Astrocyte of the cerebellum (primary cell): ENCODE results near the gene SLC36A2.

ENCODE experiments used
- DNase-seq: peaks from one replicate; pipeline ENCODE4 v3.0.0-alpha.2; 2011; ENCODE audit warnings: low read depth
- H3K4me3 ChIP-seq: 2 replicates; pipeline ENCODE4 v1.5.1; 2011; ENCODE audit warnings: mild to moderate bottlenecking, low read depth, low read length, moderate library complexity
- in situ Hi-C: cut with HindIII; loops from 2 replicates; pipeline ENCODE4 v1.10.0; 2017; ENCODE audit warnings: low sequenced_read_pairs
- TF ChIP-seq, protein P1 (sequence below): IDR thresholded peaks from 2 replicates; pipeline ENCODE4 v1.5.1; 2012; ENCODE audit warnings: low read length, low read depth, moderate library complexity, mild to moderate bottlenecking; ENCODE audit errors: missing control alignments

Gene SLC36A2

DNA sequence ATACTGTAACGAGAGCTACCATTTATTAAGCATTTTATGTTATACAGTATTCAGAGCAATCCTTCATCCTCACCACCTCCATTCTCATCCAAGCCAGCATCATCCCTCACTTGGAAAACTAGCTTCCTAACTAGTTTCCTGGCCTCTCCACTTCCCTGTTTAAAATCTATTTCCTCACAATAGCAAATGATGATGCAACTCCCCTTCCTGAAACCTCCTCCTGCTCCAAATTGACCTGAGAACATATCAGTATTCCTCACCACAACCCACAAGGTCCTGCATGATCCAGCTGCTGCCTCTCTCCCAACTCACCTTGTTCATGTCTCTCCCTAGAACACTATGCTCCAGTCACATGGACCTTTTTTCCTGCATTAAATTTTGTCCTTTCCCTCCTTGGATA, 4.3 kb upstream of the SLC36A2 start:
- DNase-seq, result no peak
- TF ChIP-seq, protein P1, sequence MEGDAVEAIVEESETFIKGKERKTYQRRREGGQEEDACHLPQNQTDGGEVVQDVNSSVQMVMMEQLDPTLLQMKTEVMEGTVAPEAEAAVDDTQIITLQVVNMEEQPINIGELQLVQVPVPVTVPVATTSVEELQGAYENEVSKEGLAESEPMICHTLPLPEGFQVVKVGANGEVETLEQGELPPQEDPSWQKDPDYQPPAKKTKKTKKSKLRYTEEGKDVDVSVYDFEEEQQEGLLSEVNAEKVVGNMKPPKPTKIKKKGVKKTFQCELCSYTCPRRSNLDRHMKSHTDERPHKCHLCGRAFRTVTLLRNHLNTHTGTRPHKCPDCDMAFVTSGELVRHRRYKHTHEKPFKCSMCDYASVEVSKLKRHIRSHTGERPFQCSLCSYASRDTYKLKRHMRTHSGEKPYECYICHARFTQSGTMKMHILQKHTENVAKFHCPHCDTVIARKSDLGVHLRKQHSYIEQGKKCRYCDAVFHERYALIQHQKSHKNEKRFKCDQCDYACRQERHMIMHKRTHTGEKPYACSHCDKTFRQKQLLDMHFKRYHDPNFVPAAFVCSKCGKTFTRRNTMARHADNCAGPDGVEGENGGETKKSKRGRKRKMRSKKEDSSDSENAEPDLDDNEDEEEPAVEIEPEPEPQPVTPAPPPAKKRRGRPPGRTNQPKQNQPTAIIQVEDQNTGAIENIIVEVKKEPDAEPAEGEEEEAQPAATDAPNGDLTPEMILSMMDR, result no peak
- no peak overlapping the region for H3K4me3 ChIP-seq
- in situ Hi-C loops, result no loop called here

- no peak overlapping the region for H3K4me3 ChIP-seq
- TF ChIP-seq, protein P1, result no peak
- in situ Hi-C loops, result loop anchor here (5.0 kb wide), 1 partner anchor 84 kb away; no protein-coding TSS in a partner anchor
- DNase-seq, result no peak
Measured at GRCh38 chr5:151348789-151349188, 1.4 kb upstream of the SLC36A2 start.

DNA sequence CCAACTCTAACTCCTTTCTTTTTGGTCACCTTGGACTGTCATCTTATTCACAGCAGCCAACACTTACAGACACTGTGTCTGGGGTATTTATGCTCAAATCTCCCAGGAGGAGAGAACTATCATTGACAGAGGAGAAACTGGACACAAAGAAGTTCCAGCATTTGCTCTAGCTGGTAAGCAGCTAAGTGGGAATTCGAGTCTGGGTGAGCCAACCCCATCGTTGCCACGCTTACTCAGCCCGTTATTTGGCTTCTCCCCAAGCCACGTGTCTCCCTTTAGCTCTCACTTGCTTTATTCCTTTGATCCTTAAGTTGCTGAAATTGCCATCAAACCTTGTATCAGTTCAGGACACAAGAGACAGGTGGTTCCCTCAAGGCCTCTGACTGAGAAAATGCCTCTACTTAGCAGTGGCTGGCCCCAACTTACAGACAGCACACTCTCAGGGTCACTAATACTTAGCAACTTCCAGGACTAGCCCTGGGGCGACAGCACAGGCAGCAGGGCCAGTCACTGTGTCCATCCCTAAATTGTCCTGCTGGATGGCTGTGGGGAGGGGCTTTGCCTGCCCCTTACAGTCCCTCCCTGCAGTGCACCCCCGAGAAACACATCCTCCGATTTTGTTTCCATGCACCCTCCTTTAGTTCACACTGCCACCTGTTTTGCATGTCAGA, 1.4 kb downstream of the SLC36A2 start:
- TF ChIP-seq, protein P1, result no peak
- H3K4me3 ChIP-seq, result no peak overlapping the region
- no peak for DNase-seq
- in situ Hi-C loops, result loop anchor here (5.0 kb wide), 1 partner anchor 86 kb away; no protein-coding TSS in a partner anchor

DNA sequence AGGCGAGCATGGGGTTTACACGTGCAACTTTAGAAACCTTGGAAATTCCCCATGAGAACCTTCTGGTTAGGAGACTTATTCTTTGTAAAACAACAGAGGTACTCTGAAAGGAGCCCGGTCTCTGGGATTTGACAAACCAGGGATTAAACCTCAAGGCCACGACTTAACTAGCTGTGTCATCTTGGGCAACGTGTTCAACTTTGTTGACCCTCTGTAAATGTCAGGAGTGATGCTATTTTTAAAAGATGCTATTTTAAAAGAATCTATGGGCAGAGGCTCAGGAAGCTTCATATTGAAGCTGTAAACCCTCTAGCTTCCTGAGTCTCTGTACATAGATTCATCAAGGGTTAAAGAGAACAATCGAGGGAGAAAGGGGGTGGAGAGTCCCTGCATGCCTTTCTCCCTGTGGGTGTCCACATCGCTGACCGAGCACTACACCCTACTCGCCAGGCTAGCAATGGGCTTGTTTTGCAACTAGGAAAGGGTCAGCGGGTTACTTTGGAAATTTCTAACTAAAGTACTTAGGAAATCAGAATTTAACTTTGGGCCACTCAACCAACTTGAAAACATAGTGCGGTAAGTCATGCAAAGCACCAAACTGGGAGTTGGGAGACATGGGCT, 2.1 kb downstream of the SLC36A2 start:
- in situ Hi-C loops, result loop anchor here (5.0 kb wide), 1 partner anchor 87 kb away; no protein-coding TSS in a partner anchor
- TF ChIP-seq, protein P1, result no peak
- DNase-seq, result no peak
- H3K4me3 ChIP-seq, result no peak overlapping the region

DNA sequence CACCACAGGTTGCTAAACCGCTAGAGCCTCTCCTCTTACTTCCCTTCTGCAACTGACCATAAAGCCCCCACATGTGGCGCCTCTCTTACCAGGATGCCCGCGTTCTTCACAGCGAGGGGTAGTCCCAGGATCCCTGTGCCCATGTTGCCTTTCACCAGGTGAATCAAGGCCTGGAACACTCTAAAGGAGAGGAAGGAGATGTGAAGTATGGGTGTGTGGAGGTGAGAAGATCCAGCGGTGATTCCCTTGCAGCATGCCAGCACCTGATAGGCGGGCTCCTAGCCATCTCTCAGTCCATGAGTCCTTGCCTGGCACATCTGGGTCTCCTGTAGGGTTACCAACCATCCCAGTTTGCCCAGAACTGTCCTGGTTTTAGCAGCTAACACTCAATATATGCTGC, 3.3 kb downstream of the SLC36A2 start:
- no peak for DNase-seq
- TF ChIP-seq, protein P1, result no peak
- no peak overlapping the region for H3K4me3 ChIP-seq
- in situ Hi-C loops, result no loop called here

DNA sequence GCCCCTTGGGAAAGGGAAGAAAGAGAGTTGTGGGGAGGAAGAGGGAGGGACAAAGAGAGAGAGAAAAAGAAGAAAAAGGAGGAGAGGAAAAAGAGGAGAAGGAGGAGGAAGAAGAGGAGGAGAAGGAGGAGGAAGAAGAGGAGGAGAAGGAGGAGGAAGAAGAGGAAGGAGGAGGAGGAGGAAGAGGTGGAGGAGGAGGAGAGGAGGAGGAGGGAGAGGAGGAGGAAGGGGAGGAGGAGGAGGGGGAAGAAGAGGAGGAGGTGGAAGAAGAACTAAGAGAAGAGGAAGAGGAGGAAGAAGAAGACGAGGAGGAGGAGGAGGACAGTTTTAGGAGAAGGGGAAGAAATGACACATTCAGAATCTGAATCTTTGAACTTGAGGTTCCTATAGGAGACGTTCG, 7.4 kb downstream of the SLC36A2 start:
- no peak for DNase-seq
- no peak overlapping the region for H3K4me3 ChIP-seq
- TF ChIP-seq, protein P1, result no peak
- in situ Hi-C loops, result no loop called here
